HUES6 (cell line): Measurements from ENCODE around the gene CRHR1.
"Not testable (repeated sequence)": the region's sequence is repeated elsewhere in the genome, so short reads cannot be mapped to it uniquely, and the experiment has no call there.

ENCODE experiments used
- H3K27ac ChIP-seq: 2 replicates; pipeline ENCODE4 v1.7.0; 2013; ENCODE audit warnings: low read depth, mild to moderate bottlenecking, low read length, inconsistent platforms
- H3K27me3 ChIP-seq: 2 replicates; pipeline ENCODE4 v1.6.1; 2013; ENCODE audit warnings: low read length; ENCODE audit not compliant: control insufficient read depth, insufficient read depth
- H3K36me3 ChIP-seq: 2 replicates; pipeline ENCODE4 v1.6.1; 2013; ENCODE audit warnings: low read length; ENCODE audit not compliant: control insufficient read depth, insufficient read depth
- H3K4me1 ChIP-seq: 2 replicates; pipeline ENCODE4 v1.6.1; 2013; ENCODE audit warnings: low read length; ENCODE audit not compliant: control insufficient read depth, insufficient read depth
- H3K4me3 ChIP-seq: 2 replicates; pipeline ENCODE4 v1.5.1; 2013; ENCODE audit warnings: low read depth, low read length
- H3K9ac ChIP-seq: one replicate; pipeline ENCODE4 v1.6.1; 2013; ENCODE audit warnings: mild to moderate bottlenecking, low read length
- H3K9me3 ChIP-seq: 2 replicates; pipeline ENCODE4 v1.6.1; 2013; ENCODE audit warnings: low read depth, low read length; ENCODE audit not compliant: control insufficient read depth, insufficient read depth

Gene CRHR1

GRCh38 chr17:45852535-45853297 is 68.6 kb downstream of the CRHR1 start:
- Histone ChIP-seq H3K27ac (no peak overlapping the region), H3K9ac (no peak overlapping the region), H3K27me3 (peaks cover 16% of the 10 kb centered on the region; the same call in 1 of the 2 replicates)

GRCh38 chr17:45854209-45854608 is 70.1 kb downstream of the CRHR1 start:
- H3K4me3 ChIP-seq, result no peak overlapping the region
- no peaks in the 10 kb centered on the region for H3K4me1 ChIP-seq
- H3K9ac ChIP-seq, result no peak overlapping the region
- H3K27ac ChIP-seq, result no peak overlapping the region
- peaks cover 16% of the 10 kb centered on the region; the same call in 1 of the 2 replicates for H3K27me3 ChIP-seq
- H3K36me3 ChIP-seq, result no peaks in the 10 kb centered on the region
- 0 out of 2 replicates have a peak, but pooled peaks cover 3% of the 10 kb centered on the region for H3K9me3 ChIP-seq

More at GRCh38 chr17:45852535-45853297, 68.6 kb downstream of the CRHR1 start:
- Histone ChIP-seq H3K9me3 (0 out of 2 replicates have a peak, but pooled peaks cover 3% of the 10 kb centered on the region), H3K4me3 (no peak overlapping the region), H3K36me3 (no peaks in the 10 kb centered on the region), H3K4me1 (no peaks in the 10 kb centered on the region)

- H3K27me3 ChIP-seq, result peaks cover 16% of the 10 kb centered on the region; the same call in 1 of the 2 replicates
- H3K9me3 ChIP-seq, result 0 out of 2 replicates have a peak, but pooled peaks cover 3% of the 10 kb centered on the region
- H3K4me1 ChIP-seq, result no peaks in the 10 kb centered on the region
- H3K9ac ChIP-seq, result no peak overlapping the region
- no peak overlapping the region for H3K4me3 ChIP-seq
- no peak overlapping the region for H3K27ac ChIP-seq
- H3K36me3 ChIP-seq, result no peaks in the 10 kb centered on the region
These were observed 71.7 kb downstream of the CRHR1 start for GRCh38 chr17:45855691-45856336.

- H3K9ac ChIP-seq, result no peak overlapping the region
- H3K4me3 ChIP-seq, result no peak overlapping the region
- H3K27ac ChIP-seq, result no peak overlapping the region
- H3K9me3 ChIP-seq, result 0 out of 2 replicates have a peak, but pooled peaks cover 3% of the 10 kb centered on the region
- no peaks in the 10 kb centered on the region for H3K36me3 ChIP-seq
- H3K27me3 ChIP-seq, result peaks cover 7% of the 10 kb centered on the region; the same call in 1 of the 2 replicates
- no peaks in the 10 kb centered on the region for H3K4me1 ChIP-seq
These were observed 74.0 kb downstream of the CRHR1 start for GRCh38 chr17:45857977-45858708.

- H3K9ac ChIP-seq, result no peak overlapping the region
- 0 out of 2 replicates have a peak, but pooled peaks cover 4% of the 10 kb centered on the region for H3K27me3 ChIP-seq
- no peaks in the 10 kb centered on the region for H3K9me3 ChIP-seq
- no peak overlapping the region for H3K4me3 ChIP-seq
- H3K36me3 ChIP-seq, result no peaks in the 10 kb centered on the region
- H3K27ac ChIP-seq, result no peak overlapping the region
- peaks cover 18% of the 10 kb centered on the region for H3K4me1 ChIP-seq
These were observed 77.0 kb downstream of the CRHR1 start for GRCh38 chr17:45861165-45861564.

- H3K27me3 ChIP-seq, H3K9me3 ChIP-seq: not testable (repeated sequence)
These were observed 78.0 kb downstream of the CRHR1 start for GRCh38 chr17:45862127-45862526.

GRCh38 chr17:45863857-45864654 is 79.9 kb downstream of the CRHR1 start:
- Histone ChIP-seq H3K4me3 (no peak overlapping the region), H3K9ac (no peak overlapping the region), H3K9me3 (no peaks in the 10 kb centered on the region), H3K36me3 (no peaks in the 10 kb centered on the region), H3K27me3 (0 out of 2 replicates have a peak, but pooled peaks cover 4% of the 10 kb centered on the region), H3K27ac (no peak overlapping the region), H3K4me1 (peaks cover 18% of the 10 kb centered on the region)

More at GRCh38 chr17:45862127-45862526, 78.0 kb downstream of the CRHR1 start:
- peaks cover 18% of the 10 kb centered on the region for H3K4me1 ChIP-seq
- H3K9ac ChIP-seq, H3K27ac ChIP-seq, H3K4me3 ChIP-seq, H3K36me3 ChIP-seq: not testable (repeated sequence)

- Histone ChIP-seq H3K4me1 (peaks cover 27% of the 10 kb centered on the region), H3K9ac (no peak overlapping the region), H3K36me3 (no peaks in the 10 kb centered on the region), H3K27ac (no peak overlapping the region), H3K4me3 (no peak overlapping the region), H3K9me3 (no peaks in the 10 kb centered on the region), H3K27me3 (no peaks in the 10 kb centered on the region)
These were observed 83.1 kb downstream of the CRHR1 start for GRCh38 chr17:45867171-45867570.

GRCh38 chr17:45867702-45868101 is 83.6 kb downstream of the CRHR1 start:
- Histone ChIP-seq H3K4me3 (no peak overlapping the region), H3K9me3 (no peaks in the 10 kb centered on the region), H3K36me3 (no peaks in the 10 kb centered on the region), H3K9ac (no peak overlapping the region), H3K27me3 (no peaks in the 10 kb centered on the region), H3K4me1 (peaks cover 27% of the 10 kb centered on the region), H3K27ac (no peak overlapping the region)

- no peaks in the 10 kb centered on the region for H3K36me3 ChIP-seq
- H3K27me3 ChIP-seq, result no peaks in the 10 kb centered on the region
- peaks cover 27% of the 10 kb centered on the region for H3K4me1 ChIP-seq
- no peaks in the 10 kb centered on the region for H3K9me3 ChIP-seq
- H3K27ac ChIP-seq, result no peak overlapping the region
- H3K4me3 ChIP-seq, result no peak overlapping the region
- H3K9ac ChIP-seq, result no peak overlapping the region
These were observed 84.2 kb downstream of the CRHR1 start for GRCh38 chr17:45868276-45868675.
